GM13976 (cell line): ENCODE results near the gene CDKN2C.
"Not testable (repeated sequence)": the region's sequence is repeated elsewhere in the genome, so short reads cannot be mapped to it uniquely, and the experiment has no call there.

Experiments used
- DNase-seq: peaks from one replicate; pipeline ENCODE4 v3.0.0; 2012; ENCODE audit warnings: low spot score
- CTCF ChIP-seq: IDR thresholded peaks from 2 replicates; pipeline ENCODE4 v1.5.1; 2012; ENCODE audit warnings: borderline replicate concordance, mild to moderate bottlenecking; ENCODE audit not compliant: insufficient read depth; ENCODE audit errors: extremely low read depth, missing control alignments, control extremely low read depth
- in situ Hi-C: fragments of 300-500 bp; cut with MboI; formaldehyde crosslinking; loops from one replicate; pipeline ENCODE4 v1.12.0; 2022; ENCODE audit warnings: low sequenced_read_pairs, mixed read lengths, inconsistent platforms; ENCODE audit not compliant: unreplicated experiment

Gene CDKN2C

GRCh38 chr1:50930965-50931737, 38.9 kb upstream of the CDKN2C start:
- in situ Hi-C loops: no loop called here
- no peak for TF ChIP-seq CTCF

GRCh38 chr1:50932043-50932442, 38.0 kb upstream of the CDKN2C start:
- DNase-seq, in situ Hi-C loops: not testable (repeated sequence)

More at GRCh38 chr1:50930965-50931737, 38.9 kb upstream of the CDKN2C start:
- no peak for DNase-seq

DNA sequence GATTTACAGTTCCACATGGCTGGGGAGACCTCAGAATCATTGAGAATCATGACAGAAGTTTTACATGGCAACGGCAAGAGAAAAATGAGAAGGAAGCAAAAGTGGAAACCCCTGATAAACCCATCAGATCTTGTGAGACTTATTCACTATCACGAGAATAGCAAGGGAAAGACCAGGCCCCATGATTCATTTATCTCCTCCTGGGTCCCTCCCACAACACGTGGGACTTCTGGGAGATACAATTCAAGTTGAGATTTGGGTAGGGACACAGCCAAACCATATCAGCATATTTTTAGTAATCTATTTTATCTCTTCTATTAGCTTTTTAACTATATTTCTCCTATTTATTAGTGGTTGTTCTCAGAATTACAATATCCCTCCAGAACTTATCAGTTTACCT, 36.3 kb upstream of the CDKN2C start:
- in situ Hi-C loops, DNase-seq: not testable (repeated sequence)

GRCh38 chr1:50934838-50935237, 35.2 kb upstream of the CDKN2C start:
- no peak for TF ChIP-seq CTCF
- DNase-seq: no peak
- in situ Hi-C loops: no loop called here

GRCh38 chr1:50935276-50935675, 34.8 kb upstream of the CDKN2C start:
- DNase-seq, in situ Hi-C loops: not testable (repeated sequence)

DNA sequence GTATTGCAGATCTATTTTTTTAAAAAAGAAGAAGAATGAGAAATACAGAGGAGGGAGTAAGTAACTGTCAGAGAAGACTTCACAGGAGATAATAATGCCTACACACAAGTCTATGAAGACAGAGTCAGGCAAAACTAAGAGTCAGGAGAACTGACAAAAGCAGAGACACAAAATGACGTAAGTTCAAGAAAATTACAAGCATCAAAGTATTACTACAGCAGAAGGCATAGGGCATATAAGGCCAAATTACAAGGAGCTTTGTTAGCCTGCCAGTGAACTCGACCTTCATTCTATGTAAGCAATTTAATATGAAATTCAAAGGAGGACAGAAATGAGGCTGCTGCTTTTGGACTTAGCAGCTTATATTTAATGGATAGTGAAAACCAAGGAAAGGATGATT, 33.7 kb upstream of the CDKN2C start:
- in situ Hi-C loops: no loop called here
- no peak for TF ChIP-seq CTCF
- DNase-seq: no peak

DNA sequence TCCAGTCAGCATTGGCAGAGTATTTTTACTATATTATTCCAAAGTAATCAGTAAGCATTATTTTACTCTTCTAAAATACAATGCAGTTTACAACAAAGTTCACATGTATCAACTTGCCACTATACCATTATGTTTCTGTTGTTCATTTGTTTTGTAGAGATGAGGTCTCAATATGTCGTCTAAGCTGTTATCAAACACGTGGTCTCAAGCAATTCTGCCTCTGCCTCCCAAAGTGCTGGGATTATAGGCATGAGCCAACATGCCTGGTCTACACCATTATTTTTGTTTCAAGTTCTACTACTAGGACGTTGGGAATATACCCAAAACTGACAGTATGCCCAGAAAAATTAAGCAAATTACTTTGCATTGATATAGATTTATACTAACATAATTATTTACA, 29.8 kb upstream of the CDKN2C start:
- no peak for TF ChIP-seq CTCF
- no peak for DNase-seq
- in situ Hi-C loops: no loop called here

DNA sequence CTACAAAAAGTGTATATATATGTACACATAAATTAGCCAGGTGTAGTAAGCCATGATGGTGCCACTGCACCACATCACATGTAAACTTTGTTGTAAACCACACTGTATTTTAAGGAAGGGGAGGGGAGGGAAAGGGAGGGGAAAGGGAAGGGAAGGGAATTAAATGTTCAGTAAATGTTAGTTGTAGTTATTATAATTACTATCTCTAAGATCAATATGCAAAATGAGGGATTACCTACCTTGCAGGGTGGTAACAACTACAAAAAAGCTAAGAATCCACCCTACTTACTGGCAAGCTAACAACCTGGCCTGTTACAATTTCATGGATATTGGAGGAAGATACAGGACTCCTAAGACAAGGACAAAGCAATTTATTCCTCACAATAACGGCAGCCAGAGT, 27.7 kb upstream of the CDKN2C start:
- no peak for TF ChIP-seq CTCF
- in situ Hi-C loops: no loop called here
- DNase-seq: no peak
